SU-DHL-6 (cell line): Measurements from ENCODE around the gene ADAT1.

Source experiments
- H2AFZ ChIP-seq: fragments of 200-600 bp; sonication (generic); 2 replicates; pipeline ENCODE4 v1.6.1; 2014; ENCODE audit warnings: low read depth, mild to moderate bottlenecking, moderate library complexity, mixed read lengths, antibody characterized with exemption, low read length; ENCODE audit not compliant: severe bottlenecking
- H3F3A ChIP-seq: fragments of 200-600 bp; shearing (Covaris generic); 2 replicates; pipeline ENCODE4 v1.6.0; 2016; ENCODE audit warnings: antibody characterized with exemption, mild to moderate bottlenecking; ENCODE audit not compliant: insufficient read depth
- H3K27ac ChIP-seq: fragments of 200-600 bp; sonication (generic); 2 replicates; pipeline ENCODE4 v1.5.1; 2016; ENCODE audit warnings: low read depth, mild to moderate bottlenecking, low read length, moderate library complexity, mixed read lengths
- H3K27me3 ChIP-seq: fragments of 200-600 bp; sonication (generic), shearing (Covaris generic); 2 replicates; pipeline ENCODE4 v1.6.0; 2014; ENCODE audit warnings: mild to moderate bottlenecking, low read length
- H3K36me3 ChIP-seq: fragments of 200-600 bp; sonication (generic); 2 replicates; pipeline ENCODE4 v1.6.1; 2014; ENCODE audit warnings: mild to moderate bottlenecking, low read length, mixed read lengths
- H3K4me2 ChIP-seq: fragments of 300-600, 200-600 bp; shearing (Covaris generic), sonication (generic); 2 replicates; pipeline ENCODE4 v1.6.0; 2014; ENCODE audit warnings: low read length, low read depth, mild to moderate bottlenecking; ENCODE audit not compliant: poor library complexity, severe bottlenecking
- H3K4me3 ChIP-seq: fragments of 200-600 bp; sonication (generic); 2 replicates; pipeline ENCODE4 v1.5.1; 2014; ENCODE audit warnings: antibody characterized with exemption, low read length, mild to moderate bottlenecking, mixed read lengths; ENCODE audit not compliant: insufficient read depth, poor library complexity, severe bottlenecking
- H3K79me2 ChIP-seq: fragments of 200-600 bp; sonication (generic); 2 replicates; pipeline ENCODE4 v1.6.1; 2014; ENCODE audit warnings: mild to moderate bottlenecking, low read length, moderate library complexity; ENCODE audit not compliant: insufficient read depth
- H3K9ac ChIP-seq: fragments of 200-600 bp; sonication (generic); 2 replicates; pipeline ENCODE4 v1.7.0; 2014; ENCODE audit warnings: mild to moderate bottlenecking, low read length
- H3K9me2 ChIP-seq: fragments of 200-600 bp; sonication (generic); replicated peaks from 2 replicates; pipeline ENCODE4 v1.6.1; 2014; ENCODE audit warnings: low read length; ENCODE audit not compliant: insufficient read depth
- H3K9me3 ChIP-seq: fragments of 200-600 bp; sonication (generic); 2 replicates; pipeline ENCODE4 v1.6.1; 2014; ENCODE audit warnings: low read length, mixed read lengths; ENCODE audit not compliant: insufficient read depth
- H4K20me1 ChIP-seq: fragments of 200-600 bp; sonication (generic); 2 replicates; pipeline ENCODE4 v1.6.1; 2014; ENCODE audit warnings: low read depth, mild to moderate bottlenecking, antibody characterized with exemption, low read length, moderate library complexity, mixed read lengths
- EZH2phosphoT487 ChIP-seq: fragments of 200-600 bp; sonication (generic), shearing (Covaris generic); conservative IDR thresholded peaks from 2 replicates; pipeline ENCODE4 v1.6.1; 2018; ENCODE audit warnings: mild to moderate bottlenecking, antibody characterized with exemption, low read length, moderate library complexity, mixed read lengths
- TF ChIP-seq, protein P1 (sequence below): fragments of 200-600 bp; sonication (generic); IDR thresholded peaks from one replicate; pipeline ENCODE4 v1.5.1; 2017; ENCODE audit warnings: antibody characterized with exemption, mild to moderate bottlenecking, low read length, moderate library complexity; ENCODE audit not compliant: insufficient read depth, poor library complexity, severe bottlenecking

ADAT1 gene

DNA sequence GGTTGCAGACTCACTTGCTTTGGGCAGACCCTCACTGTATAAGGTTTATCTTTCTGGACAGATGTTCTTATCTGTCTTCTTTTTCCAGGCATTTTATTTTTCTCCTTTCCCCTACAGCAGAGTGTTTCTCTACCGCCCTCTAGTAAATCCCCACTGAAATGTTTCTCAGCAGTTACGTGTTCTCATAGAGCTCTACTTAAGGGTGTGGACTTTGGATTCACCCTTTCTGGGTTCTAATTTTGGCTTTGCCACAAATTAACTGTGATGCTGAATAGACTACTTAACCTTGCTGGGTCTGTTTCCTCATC lies 2.0 kb downstream of the ADAT1 start:
- peak overlapping the region; percentile 93 for H3K4me2 ChIP-seq
- no peak overlapping the region for H3K27ac ChIP-seq
- H3K9ac ChIP-seq: 0 out of 2 replicates have a peak overlapping the region, but pooled peaks have one; percentile 80
- H3K4me3 ChIP-seq: no peak overlapping the region
- no peaks in the 10 kb centered on the region for H4K20me1 ChIP-seq
- no peak overlapping the region for H2AFZ ChIP-seq
- H3K9me3 ChIP-seq: no peaks in the 10 kb centered on the region
- peaks cover 23% of the 10 kb centered on the region for H3F3A ChIP-seq
- no peaks in the 10 kb centered on the region for H3K9me2 ChIP-seq
- no peaks in the 10 kb centered on the region for H3K27me3 ChIP-seq
- peaks cover 13% of the 10 kb centered on the region for H3K79me2 ChIP-seq
- peaks cover 3% of the 10 kb centered on the region; the same call in 1 of the 2 replicates for H3K36me3 ChIP-seq
- TF ChIP-seq, protein P1, sequence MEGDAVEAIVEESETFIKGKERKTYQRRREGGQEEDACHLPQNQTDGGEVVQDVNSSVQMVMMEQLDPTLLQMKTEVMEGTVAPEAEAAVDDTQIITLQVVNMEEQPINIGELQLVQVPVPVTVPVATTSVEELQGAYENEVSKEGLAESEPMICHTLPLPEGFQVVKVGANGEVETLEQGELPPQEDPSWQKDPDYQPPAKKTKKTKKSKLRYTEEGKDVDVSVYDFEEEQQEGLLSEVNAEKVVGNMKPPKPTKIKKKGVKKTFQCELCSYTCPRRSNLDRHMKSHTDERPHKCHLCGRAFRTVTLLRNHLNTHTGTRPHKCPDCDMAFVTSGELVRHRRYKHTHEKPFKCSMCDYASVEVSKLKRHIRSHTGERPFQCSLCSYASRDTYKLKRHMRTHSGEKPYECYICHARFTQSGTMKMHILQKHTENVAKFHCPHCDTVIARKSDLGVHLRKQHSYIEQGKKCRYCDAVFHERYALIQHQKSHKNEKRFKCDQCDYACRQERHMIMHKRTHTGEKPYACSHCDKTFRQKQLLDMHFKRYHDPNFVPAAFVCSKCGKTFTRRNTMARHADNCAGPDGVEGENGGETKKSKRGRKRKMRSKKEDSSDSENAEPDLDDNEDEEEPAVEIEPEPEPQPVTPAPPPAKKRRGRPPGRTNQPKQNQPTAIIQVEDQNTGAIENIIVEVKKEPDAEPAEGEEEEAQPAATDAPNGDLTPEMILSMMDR: peak; percentile 55
- TF ChIP-seq EZH2phosphoT487: no peak

DNA sequence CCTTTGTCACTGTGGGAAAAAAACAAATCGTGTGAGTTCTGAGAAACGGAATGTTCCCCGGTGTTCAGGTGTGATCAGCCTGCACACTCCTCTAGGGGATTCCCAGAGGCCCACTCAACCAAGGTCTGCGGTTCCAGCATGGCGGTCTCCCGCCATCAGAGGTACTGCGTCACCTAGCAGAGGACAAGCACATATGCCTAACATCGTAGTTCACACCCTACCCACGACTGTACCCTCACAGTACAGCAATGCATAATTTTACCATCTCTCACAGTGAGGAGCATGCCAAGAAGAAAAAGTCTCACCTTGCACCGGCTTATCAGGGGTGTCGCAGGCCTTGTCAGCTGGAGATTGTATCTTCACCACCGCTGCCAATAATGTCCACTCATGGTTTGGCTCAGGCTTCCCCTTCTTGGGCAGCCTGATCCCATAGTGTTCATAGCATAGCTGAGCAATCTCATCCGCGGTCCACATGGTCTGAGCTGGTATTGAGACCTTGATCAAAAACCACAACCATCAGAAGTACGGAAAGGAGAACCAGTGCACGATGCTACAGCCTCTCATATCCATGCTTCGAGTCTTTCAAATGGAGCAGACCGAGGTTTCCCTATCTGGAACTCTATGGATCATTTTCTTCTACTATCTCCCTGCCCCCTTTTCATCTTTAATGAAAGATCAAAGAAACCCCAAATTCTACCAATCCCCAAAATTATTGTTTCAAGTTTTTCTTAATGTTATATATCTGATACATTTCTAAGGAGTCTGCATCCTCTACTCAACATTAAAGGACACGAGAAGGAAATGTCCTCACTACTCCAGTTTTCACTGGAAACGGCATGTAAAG lies 2.5 kb downstream of the ADAT1 start:
- Histone ChIP-seq H3K27me3 (no peaks in the 10 kb centered on the region), H3K9me2 (no peaks in the 10 kb centered on the region), H3F3A (peaks cover 19% of the 10 kb centered on the region), H3K79me2 (peaks cover 13% of the 10 kb centered on the region), H3K4me2 (peak overlapping the region; percentile 93), H2AFZ (no peak overlapping the region), H3K36me3 (0 out of 2 replicates have a peak, but pooled peaks cover 3% of the 10 kb centered on the region), H3K27ac (no peak overlapping the region), H3K4me3 (no peak overlapping the region), H4K20me1 (no peaks in the 10 kb centered on the region), H3K9me3 (no peaks in the 10 kb centered on the region), H3K9ac (no peak overlapping the region)
- no peak for TF ChIP-seq EZH2phosphoT487

DNA sequence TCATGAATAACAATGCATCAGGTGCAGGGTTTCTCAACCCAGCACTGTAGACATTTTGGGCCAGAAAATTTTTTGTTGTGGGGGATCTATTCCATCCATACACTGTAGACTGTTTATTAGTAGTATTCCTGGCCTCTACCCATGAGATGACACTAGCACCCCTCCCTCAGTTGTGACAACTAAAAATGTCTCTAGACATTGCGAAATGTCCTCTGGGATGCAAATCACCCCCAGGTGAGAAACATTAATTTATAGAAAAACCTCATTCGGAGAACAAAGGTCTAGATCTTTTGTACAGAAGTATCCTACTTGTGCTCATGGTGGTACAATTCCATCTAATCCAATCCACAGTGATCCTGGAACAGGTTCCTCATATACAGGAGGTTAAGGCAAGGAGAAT lies 4.3 kb downstream of the ADAT1 start:
- Histone ChIP-seq H3K79me2 (peaks cover 13% of the 10 kb centered on the region), H3K27me3 (no peaks in the 10 kb centered on the region), H3K4me3 (no peak overlapping the region), H3K27ac (no peak overlapping the region), H3K9me3 (no peaks in the 10 kb centered on the region), H2AFZ (no peak overlapping the region), H3K9ac (no peak overlapping the region), H3K4me2 (no peak overlapping the region), H3F3A (peaks cover 9% of the 10 kb centered on the region), H3K36me3 (0 out of 2 replicates have a peak, but pooled peaks cover 8% of the 10 kb centered on the region), H4K20me1 (no peaks in the 10 kb centered on the region), H3K9me2 (no peaks in the 10 kb centered on the region)
- no peak for TF ChIP-seq EZH2phosphoT487
- TF ChIP-seq, protein P1: no peak

DNA sequence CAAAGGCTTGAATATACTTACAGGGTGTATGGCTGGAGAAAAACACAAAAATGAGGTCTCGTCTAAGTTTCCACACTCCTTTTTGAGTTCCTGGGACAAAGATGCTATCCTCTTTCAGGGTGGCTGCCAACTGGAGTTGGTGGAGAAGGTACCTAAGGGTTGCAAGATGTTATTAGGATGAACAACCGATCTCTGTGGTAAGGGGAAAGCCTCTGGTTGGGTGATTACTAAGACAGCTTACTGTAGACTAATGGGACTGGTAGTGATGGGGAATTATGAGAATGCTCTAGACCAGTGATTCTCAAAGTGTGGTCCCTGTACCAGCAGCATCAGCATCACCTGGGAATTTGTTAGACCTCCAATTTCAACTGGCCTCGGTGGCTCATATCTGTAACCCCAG lies 6.0 kb downstream of the ADAT1 start:
- Histone ChIP-seq H3F3A (peaks cover 4% of the 10 kb centered on the region; the same call in 1 of the 2 replicates), H2AFZ (no peak overlapping the region), H3K36me3 (0 out of 2 replicates have a peak, but pooled peaks cover 10% of the 10 kb centered on the region), H3K4me3 (no peak overlapping the region), H3K27me3 (no peaks in the 10 kb centered on the region), H3K9me2 (no peaks in the 10 kb centered on the region), H3K4me2 (no peak overlapping the region), H3K9ac (no peak overlapping the region), H3K27ac (no peak overlapping the region), H3K9me3 (no peaks in the 10 kb centered on the region), H4K20me1 (no peaks in the 10 kb centered on the region), H3K79me2 (peaks cover 6% of the 10 kb centered on the region)
- TF ChIP-seq, protein P1: no peak
- no peak for TF ChIP-seq EZH2phosphoT487
